ENCODE measurements around the gene LBR.

- TF ChIP-seq PBX3 (CRISPR knock-in tag; IDR thresholded peaks at IDR 0.05) = no peak
- TF ChIP-seq, protein P1, sequence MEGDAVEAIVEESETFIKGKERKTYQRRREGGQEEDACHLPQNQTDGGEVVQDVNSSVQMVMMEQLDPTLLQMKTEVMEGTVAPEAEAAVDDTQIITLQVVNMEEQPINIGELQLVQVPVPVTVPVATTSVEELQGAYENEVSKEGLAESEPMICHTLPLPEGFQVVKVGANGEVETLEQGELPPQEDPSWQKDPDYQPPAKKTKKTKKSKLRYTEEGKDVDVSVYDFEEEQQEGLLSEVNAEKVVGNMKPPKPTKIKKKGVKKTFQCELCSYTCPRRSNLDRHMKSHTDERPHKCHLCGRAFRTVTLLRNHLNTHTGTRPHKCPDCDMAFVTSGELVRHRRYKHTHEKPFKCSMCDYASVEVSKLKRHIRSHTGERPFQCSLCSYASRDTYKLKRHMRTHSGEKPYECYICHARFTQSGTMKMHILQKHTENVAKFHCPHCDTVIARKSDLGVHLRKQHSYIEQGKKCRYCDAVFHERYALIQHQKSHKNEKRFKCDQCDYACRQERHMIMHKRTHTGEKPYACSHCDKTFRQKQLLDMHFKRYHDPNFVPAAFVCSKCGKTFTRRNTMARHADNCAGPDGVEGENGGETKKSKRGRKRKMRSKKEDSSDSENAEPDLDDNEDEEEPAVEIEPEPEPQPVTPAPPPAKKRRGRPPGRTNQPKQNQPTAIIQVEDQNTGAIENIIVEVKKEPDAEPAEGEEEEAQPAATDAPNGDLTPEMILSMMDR (tag by site-specific recombination; IDR thresholded peaks at IDR 0.05) = no peak
- no peak for TF ChIP-seq ZXDB (tag by site-specific recombination; IDR thresholded peaks at IDR 0.05)
- TF ChIP-seq ZNF350 (tag by site-specific recombination; IDR thresholded peaks at IDR 0.05) = no peak
- TF ChIP-seq, protein P2, sequence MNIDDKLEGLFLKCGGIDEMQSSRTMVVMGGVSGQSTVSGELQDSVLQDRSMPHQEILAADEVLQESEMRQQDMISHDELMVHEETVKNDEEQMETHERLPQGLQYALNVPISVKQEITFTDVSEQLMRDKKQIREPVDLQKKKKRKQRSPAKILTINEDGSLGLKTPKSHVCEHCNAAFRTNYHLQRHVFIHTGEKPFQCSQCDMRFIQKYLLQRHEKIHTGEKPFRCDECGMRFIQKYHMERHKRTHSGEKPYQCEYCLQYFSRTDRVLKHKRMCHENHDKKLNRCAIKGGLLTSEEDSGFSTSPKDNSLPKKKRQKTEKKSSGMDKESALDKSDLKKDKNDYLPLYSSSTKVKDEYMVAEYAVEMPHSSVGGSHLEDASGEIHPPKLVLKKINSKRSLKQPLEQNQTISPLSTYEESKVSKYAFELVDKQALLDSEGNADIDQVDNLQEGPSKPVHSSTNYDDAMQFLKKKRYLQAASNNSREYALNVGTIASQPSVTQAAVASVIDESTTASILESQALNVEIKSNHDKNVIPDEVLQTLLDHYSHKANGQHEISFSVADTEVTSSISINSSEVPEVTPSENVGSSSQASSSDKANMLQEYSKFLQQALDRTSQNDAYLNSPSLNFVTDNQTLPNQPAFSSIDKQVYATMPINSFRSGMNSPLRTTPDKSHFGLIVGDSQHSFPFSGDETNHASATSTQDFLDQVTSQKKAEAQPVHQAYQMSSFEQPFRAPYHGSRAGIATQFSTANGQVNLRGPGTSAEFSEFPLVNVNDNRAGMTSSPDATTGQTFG (tag by site-specific recombination; IDR thresholded peaks at IDR 0.05; ENCODE audit: borderline replicate concordance) = no peak
- TF ChIP-seq MYNN (tag by site-specific recombination; IDR thresholded peaks at IDR 0.05; ENCODE audit: borderline replicate concordance) = no peak
- TF ChIP-seq ZFP3 (tag by site-specific recombination; IDR thresholded peaks at IDR 0.05; ENCODE audit: low read depth) = no peak
- no peak for TF ChIP-seq ZNF133 (tag by site-specific recombination; IDR thresholded peaks at IDR 0.05)
- no peak for TF ChIP-seq PRDM1 (tag by site-specific recombination; IDR thresholded peaks at IDR 0.05)
- no peak for TF ChIP-seq SP2 (tag by site-specific recombination; IDR thresholded peaks at IDR 0.05)
- no peak for TF ChIP-seq KLF16 (tag by site-specific recombination; IDR thresholded peaks at IDR 0.05)
- TF ChIP-seq ZNF311 (tag by site-specific recombination; IDR thresholded peaks at IDR 0.05; ENCODE audit: borderline replicate concordance) = no peak
- no peak for TF ChIP-seq ZBTB20 (tag by site-specific recombination; IDR thresholded peaks at IDR 0.05)
- no peak for TF ChIP-seq ZNF521 (tag by site-specific recombination; IDR thresholded peaks at IDR 0.05)
Measured at GRCh38 chr1:225451340-225451739, 23.5 kb upstream of the LBR start.

Measured in HEK293 (cell line).